ENCODE data around the gene CYP2B6.
"Not testable (repeated sequence)": the region's sequence is repeated elsewhere in the genome, so short reads cannot be mapped to it uniquely, and the experiment has no call there.

CYP2B6 gene

GRCh38 chr19:41050426-41050825 lies 59.3 kb downstream of the CYP2B6 start:
- no peak for TF ChIP-seq CTCF (IDR thresholded peaks at IDR 0.05; ENCODE audit: low read depth, low read length, missing control alignments)
- no peak overlapping the region for H3K4me3 ChIP-seq (replicated peaks; ENCODE audit: low read depth, low read length)
- DNase-seq (ENCODE audit: extremely low read depth, low read depth) = no peak

GRCh38 chr19:41052162-41052561 lies 61.1 kb downstream of the CYP2B6 start:
- not testable (repeated sequence) for DNase-seq (ENCODE audit: extremely low read depth, low read depth); H3K4me3 ChIP-seq (replicated peaks; ENCODE audit: low read depth, low read length)

- H3K4me3 ChIP-seq (replicated peaks; ENCODE audit: low read depth, low read length); DNase-seq (ENCODE audit: extremely low read depth, low read depth): not testable (repeated sequence)
Measured at GRCh38 chr19:41053331-41053730, 62.2 kb downstream of the CYP2B6 start.

GRCh38 chr19:41064974-41065569 lies 74.0 kb downstream of the CYP2B6 start:
- H3K4me3 ChIP-seq (replicated peaks; ENCODE audit: low read depth, low read length) = no peak overlapping the region
- DNase-seq (ENCODE audit: extremely low read depth, low read depth) = peak; percentile 16
- no peak for TF ChIP-seq CTCF (IDR thresholded peaks at IDR 0.05; ENCODE audit: low read depth, low read length, missing control alignments)
